ENCODE data around the gene CRISP2. TPM values are rescaled to one million over a fixed set of nuclear protein-coding genes. Genes with fewer than 3 reads are reported as not detected.

Gene CRISP2
- total and polyA plus RNA-seq, 8 donors, result 0.34 to 0.66 (median 0.51) TPM; not detected in 2

DNA sequence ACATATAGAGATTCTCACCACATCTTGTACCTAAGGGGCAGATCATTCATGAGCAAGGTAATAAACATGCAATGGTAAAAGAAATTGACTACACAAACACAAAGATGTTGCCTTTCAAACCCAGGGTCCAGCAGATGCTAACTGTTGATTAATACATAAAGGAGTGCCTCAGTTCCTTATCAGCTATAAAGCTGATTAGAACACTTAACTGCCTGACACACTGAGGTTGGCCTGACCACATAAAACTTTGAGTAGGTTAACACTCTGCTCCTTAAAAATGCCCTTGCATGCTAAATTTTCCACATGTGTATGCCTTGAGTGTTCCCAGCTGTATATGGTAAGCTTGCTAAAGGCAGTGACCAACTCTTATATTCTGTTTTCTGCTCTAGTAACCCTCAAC lies 14.9 kb downstream of the CRISP2 start:
- no peak for TF ChIP-seq CTCF (IDR thresholded peaks at IDR 0.05)
- ATAC-seq, result no peak
- intact Hi-C loops (cut with DNase I), result no loop called here
- no peak for DNase-seq
- Histone ChIP-seq H3K4me3 (no peak overlapping the region), H3K36me3 (no peaks in the 10 kb centered on the region), H3K27ac (no peak overlapping the region), H3K9me3 (peaks cover 0 to 20% of the 10 kb centered on the region in 2 donors), H3K27me3 (no peaks in the 10 kb centered on the region), H3K4me1 (no peaks in the 10 kb centered on the region)

DNA sequence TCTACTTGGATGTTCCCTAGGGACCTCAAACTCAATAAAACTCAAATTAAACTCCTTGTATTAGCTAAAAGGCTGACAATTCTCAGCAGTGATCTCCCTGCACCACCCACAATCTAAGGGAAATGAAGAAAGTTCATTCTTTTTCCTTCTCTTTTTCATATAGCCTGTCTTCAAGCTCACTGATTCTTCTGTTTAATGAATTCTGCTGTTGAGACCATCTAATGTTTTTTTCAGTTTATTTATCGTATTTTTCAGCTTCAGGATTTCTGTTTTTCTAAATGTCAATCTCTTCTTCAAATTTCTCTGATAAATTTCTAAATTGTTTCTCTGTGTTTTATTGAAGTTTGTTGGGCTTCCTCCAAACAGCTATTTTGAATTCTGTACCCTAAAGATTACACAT lies 19.8 kb downstream of the CRISP2 start:
- intact Hi-C loops (cut with DNase I), result no loop called here
- H3K27me3 ChIP-seq, result no peaks in the 10 kb centered on the region
- no peak for TF ChIP-seq CTCF (IDR thresholded peaks at IDR 0.05)
- no peaks in the 10 kb centered on the region for H3K4me1 ChIP-seq
- ATAC-seq, result no peak
- no peak overlapping the region for H3K4me3 ChIP-seq
- no peak for DNase-seq
- peaks cover 0 to 23% of the 10 kb centered on the region in 2 donors for H3K9me3 ChIP-seq
- no peak overlapping the region for H3K27ac ChIP-seq
- no peaks in the 10 kb centered on the region for H3K36me3 ChIP-seq

DNA sequence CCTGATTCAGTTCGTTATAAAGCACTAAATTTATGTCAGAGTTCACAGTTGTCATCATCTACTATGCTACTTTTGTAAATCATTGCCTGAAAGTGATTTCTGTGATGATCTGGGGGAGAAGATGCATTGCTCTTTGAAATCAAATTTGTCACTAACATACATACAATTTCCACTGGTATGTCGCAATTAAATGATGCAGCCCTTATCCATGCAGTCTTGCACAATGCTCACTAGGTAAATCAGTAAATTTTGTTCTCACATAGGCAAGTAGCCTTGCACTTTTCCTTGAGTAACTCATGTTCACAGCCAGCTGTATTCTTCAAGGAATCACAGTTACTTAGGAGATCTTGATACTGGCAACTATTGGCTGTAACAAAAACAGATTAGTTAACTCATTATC lies 20.8 kb downstream of the CRISP2 start:
- no peak for ATAC-seq

DNA sequence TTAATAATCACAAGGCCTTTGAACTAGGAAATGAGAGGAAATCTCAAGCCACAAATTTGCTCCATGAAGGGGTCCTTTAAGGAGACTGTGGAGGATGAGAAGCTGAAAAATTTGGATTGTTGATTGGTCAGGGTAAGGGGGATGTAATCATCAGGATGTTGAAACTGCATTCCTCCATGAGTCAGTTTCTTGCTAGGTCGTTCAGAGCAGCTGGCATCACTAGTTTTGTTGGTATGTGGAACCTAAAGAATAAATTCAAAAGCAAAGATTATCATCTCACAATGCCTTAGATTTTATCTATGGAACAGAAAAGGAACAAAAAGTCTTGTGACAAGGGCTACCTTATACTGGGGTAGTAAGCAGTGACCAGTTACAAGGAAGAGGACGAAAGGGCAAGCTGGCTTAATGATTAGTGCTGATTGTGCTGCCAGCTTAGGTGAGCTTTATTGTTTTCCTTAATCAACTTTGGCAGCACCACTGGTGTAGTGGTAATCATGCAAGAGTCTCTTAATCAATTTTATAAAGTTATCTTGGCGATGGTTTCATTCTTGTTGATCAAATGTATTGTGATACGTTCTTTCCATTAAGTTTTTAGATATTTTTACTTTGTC lies 36.6 kb downstream of the CRISP2 start:
- no peak overlapping the region for H3K27ac ChIP-seq
- DNase-seq (no peak), ATAC-seq (no peak)
- H3K36me3 ChIP-seq, result no peaks in the 10 kb centered on the region
- no peaks in the 10 kb centered on the region for H3K27me3 ChIP-seq
- no peak overlapping the region for H3K4me3 ChIP-seq
- peaks cover 0 to 4% of the 10 kb centered on the region in 2 donors for H3K9me3 ChIP-seq
- intact Hi-C loops (cut with DNase I), result no loop called here
- no peaks in the 10 kb centered on the region for H3K4me1 ChIP-seq
- TF ChIP-seq CTCF (IDR thresholded peaks at IDR 0.05), result no peak

More for the DNA sequence above, 20.8 kb downstream of the CRISP2 start:
- TF ChIP-seq CTCF (IDR thresholded peaks at IDR 0.05), result no peak
- Histone ChIP-seq H3K4me1 (no peaks in the 10 kb centered on the region), H3K36me3 (no peaks in the 10 kb centered on the region), H3K27me3 (no peaks in the 10 kb centered on the region), H3K9me3 (peaks cover 0 to 23% of the 10 kb centered on the region in 2 donors), H3K27ac (no peak overlapping the region), H3K4me3 (no peak overlapping the region)
- no peak for DNase-seq
- intact Hi-C loops (cut with DNase I), result no loop called here

DNA sequence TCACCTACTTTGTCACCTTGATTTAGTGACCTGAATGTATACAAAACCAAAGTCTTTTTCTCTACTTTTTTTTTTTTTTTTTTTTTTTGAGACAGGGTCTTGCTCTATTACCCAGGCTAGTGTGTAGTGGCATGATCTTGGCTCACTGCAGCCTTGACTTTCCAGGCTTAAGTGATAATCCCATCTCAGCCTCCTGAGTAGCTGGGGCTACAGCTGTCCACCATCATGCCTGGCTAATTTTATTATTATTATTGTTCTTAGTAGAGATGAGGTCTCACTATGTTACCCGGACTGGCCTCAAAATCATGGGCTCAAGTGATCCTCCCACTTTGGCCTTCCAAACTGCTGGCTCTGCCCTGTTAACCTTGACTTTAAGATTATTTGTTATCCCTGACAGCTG lies 37.5 kb downstream of the CRISP2 start:
- Histone ChIP-seq H3K27me3 (no peaks in the 10 kb centered on the region), H3K36me3 (no peaks in the 10 kb centered on the region), H3K4me3 (no peak overlapping the region), H3K27ac (no peak overlapping the region), H3K4me1 (no peaks in the 10 kb centered on the region), H3K9me3 (peaks cover 0 to 5% of the 10 kb centered on the region in 2 donors)
- intact Hi-C loops (cut with DNase I), result no loop called here
- no peak for ATAC-seq
- no peak for DNase-seq
- TF ChIP-seq CTCF (IDR thresholded peaks at IDR 0.05), result no peak

Data from left lung (tissue), 10 donors.